ENCODE measurements around the gene CYP4A22. TPM values are rescaled to one million over a fixed set of nuclear protein-coding genes. Genes with fewer than 3 reads are reported as not detected.
A peak's percentile ranks its signal among the peaks of the same experiment; 100 is the strongest.

Gene CYP4A22
- polyA plus RNA-seq, 2 of the 4 experiments (the other 2 are of a cell fraction), result not detected

DNA sequence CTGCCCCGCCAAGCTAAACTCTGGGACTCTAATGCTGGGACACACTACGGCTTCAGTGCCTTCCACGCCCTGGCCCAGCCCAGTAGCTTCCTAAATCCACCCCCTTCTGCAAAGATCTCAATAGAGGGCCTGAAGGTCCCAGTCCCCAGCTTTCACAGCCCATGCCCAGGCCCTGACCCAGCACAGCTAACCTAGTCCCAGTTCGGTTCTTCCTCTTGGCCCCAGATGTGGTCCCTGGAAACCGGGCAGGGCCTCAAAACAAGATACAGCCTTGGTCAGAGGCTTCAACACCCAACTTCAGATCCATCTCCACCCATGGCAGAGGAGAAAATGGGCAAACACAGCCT lies 53.2 kb downstream of the CYP4A22 start:
- no peak overlapping the region for H3K4me3 ChIP-seq
- peaks cover 39% of the 10 kb centered on the region for H3K4me1 ChIP-seq
- ChIA-PET POLR2A (interaction anchor here (0.7 kb wide), 1 partner anchor 11 kb away, joined by 4 read pairs; no protein-coding TSS in a partner anchor), CTCF (interaction anchor here (1.1 to 10.5 kb wide), 4 partner anchors 13 to 536 kb away, joined by 3 to 142 read pairs (median 39); no protein-coding TSS in a partner anchor)
- no peak for TF ChIP-seq KDM1A (IDR thresholded peaks at IDR 0.05; ENCODE audit: low read depth)
- no peaks in the 10 kb centered on the region for H3K9me3 ChIP-seq
- peak overlapping the region; percentile 85 to 92 for H3K27ac ChIP-seq
- FAIRE-seq (no peak), DNase-seq (ENCODE audit: low read depth in 1 of 2, low spot score in 1 of 2) (no peak), ATAC-seq (peak in 1 of 2 experiments; percentile 2; a peak in 1 of 6 replicates)
- peak overlapping the region; percentile 90 for H3K4me2 ChIP-seq
- 36% methylated on average over 4 of the region's 5 CpGs for WGBS (ENCODE audit: missing lambda C conversion rate)

DNA sequence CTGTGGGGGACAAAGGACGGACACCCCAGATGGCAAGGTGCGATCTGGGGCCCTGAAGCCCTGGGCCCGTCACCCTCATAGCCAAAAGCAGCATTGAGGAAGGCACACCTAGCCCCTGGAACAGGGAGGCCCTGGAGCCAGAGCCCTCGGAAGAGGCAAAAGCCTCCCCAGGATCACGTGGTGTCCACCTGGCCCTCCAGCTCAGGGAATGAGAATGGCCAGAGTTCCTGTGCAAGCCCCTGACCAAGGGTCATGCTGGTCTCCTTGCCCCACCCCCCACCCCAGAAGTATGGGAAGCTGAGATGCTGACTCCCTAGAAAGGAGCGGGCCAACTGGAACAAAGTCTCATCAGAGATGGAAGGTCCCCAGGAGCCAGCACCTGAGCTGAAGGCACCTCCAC lies 53.6 kb downstream of the CYP4A22 start:
- ATAC-seq (no peak), DNase-seq (ENCODE audit: low read depth in 1 of 2, low spot score in 1 of 2) (no peak), FAIRE-seq (no peak)
- Histone ChIP-seq H3K9me3 (no peaks in the 10 kb centered on the region), H3K4me1 (peaks cover 39% of the 10 kb centered on the region), H3K4me2 (peak overlapping the region; percentile 90), H3K4me3 (no peak overlapping the region), H3K27ac (peak overlapping the region; percentile 85 to 92)
- CTCF ChIA-PET, result interaction anchor here (1.1 to 10.5 kb wide), 4 partner anchors 14 to 535 kb away, joined by 3 to 142 read pairs (median 39); no protein-coding TSS in a partner anchor
- TF ChIP-seq, protein P1, sequence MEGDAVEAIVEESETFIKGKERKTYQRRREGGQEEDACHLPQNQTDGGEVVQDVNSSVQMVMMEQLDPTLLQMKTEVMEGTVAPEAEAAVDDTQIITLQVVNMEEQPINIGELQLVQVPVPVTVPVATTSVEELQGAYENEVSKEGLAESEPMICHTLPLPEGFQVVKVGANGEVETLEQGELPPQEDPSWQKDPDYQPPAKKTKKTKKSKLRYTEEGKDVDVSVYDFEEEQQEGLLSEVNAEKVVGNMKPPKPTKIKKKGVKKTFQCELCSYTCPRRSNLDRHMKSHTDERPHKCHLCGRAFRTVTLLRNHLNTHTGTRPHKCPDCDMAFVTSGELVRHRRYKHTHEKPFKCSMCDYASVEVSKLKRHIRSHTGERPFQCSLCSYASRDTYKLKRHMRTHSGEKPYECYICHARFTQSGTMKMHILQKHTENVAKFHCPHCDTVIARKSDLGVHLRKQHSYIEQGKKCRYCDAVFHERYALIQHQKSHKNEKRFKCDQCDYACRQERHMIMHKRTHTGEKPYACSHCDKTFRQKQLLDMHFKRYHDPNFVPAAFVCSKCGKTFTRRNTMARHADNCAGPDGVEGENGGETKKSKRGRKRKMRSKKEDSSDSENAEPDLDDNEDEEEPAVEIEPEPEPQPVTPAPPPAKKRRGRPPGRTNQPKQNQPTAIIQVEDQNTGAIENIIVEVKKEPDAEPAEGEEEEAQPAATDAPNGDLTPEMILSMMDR (IDR thresholded peaks at IDR 0.05), result no peak
- TF ChIP-seq MAFK (IDR thresholded peaks at IDR 0.05; ENCODE audit: partially characterized antibody), result no peak
- no peak for TF ChIP-seq CHD2 (IDR thresholded peaks at IDR 0.05; ENCODE audit: low read length, partially characterized antibody)
- TF ChIP-seq, protein P2, sequence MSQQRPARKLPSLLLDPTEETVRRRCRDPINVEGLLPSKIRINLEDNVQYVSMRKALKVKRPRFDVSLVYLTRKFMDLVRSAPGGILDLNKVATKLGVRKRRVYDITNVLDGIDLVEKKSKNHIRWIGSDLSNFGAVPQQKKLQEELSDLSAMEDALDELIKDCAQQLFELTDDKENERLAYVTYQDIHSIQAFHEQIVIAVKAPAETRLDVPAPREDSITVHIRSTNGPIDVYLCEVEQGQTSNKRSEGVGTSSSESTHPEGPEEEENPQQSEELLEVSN (IDR thresholded peaks at IDR 0.05; ENCODE audit: borderline replicate concordance, low read depth), result no peak
- no peak for TF ChIP-seq HOXB13 (CRISPR knock-in tag; IDR thresholded peaks at IDR 0.05; ENCODE audit: low read depth)
- TF ChIP-seq NR3C1 (IDR thresholded peaks at IDR 0.05), result no peak
- TF ChIP-seq ZC3H11A (IDR thresholded peaks at IDR 0.05), result no peak
- TF ChIP-seq HEYL (CRISPR knock-in tag; IDR thresholded peaks at IDR 0.05), result no peak
- no peak for TF ChIP-seq FOSL2 (IDR thresholded peaks at IDR 0.05)
- TF ChIP-seq FOSL2 (CRISPR knock-in tag; IDR thresholded peaks at IDR 0.05), result no peak
- TF ChIP-seq MAZ (IDR thresholded peaks at IDR 0.05; ENCODE audit: borderline replicate concordance, low read depth, low read length), result no peak
- no peak for TF ChIP-seq ESRRA (IDR thresholded peaks at IDR 0.05; ENCODE audit: borderline replicate concordance, low read length)
- TF ChIP-seq, protein P3, sequence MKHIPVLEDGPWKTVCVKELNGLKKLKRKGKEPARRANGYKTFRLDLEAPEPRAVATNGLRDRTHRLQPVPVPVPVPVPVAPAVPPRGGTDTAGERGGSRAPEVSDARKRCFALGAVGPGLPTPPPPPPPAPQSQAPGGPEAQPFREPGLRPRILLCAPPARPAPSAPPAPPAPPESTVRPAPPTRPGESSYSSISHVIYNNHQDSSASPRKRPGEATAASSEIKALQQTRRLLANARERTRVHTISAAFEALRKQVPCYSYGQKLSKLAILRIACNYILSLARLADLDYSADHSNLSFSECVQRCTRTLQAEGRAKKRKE (CRISPR knock-in tag; IDR thresholded peaks at IDR 0.05; ENCODE audit: low read depth), result no peak
- no peak for TF ChIP-seq ZFP36 (IDR thresholded peaks at IDR 0.05; ENCODE audit: borderline replicate concordance, partially characterized antibody)
- TF ChIP-seq HOXB5 (CRISPR knock-in tag; IDR thresholded peaks at IDR 0.05), result no peak
- TF ChIP-seq RNF2 (IDR thresholded peaks at IDR 0.05; ENCODE audit: borderline replicate concordance, low read depth), result no peak
- TF ChIP-seq CBX2 (IDR thresholded peaks at IDR 0.05; ENCODE audit: borderline replicate concordance, low read depth), result no peak
- no peak for TF ChIP-seq RAD21 (conservative IDR thresholded peaks at IDR 0.05 in 1 of 2, IDR thresholded peaks at IDR 0.05 in 1 of 2)
- 95% methylated on average over 5 of the region's 6 CpGs for WGBS (ENCODE audit: missing lambda C conversion rate)
- POLR2A ChIA-PET, result no interaction called here

DNA sequence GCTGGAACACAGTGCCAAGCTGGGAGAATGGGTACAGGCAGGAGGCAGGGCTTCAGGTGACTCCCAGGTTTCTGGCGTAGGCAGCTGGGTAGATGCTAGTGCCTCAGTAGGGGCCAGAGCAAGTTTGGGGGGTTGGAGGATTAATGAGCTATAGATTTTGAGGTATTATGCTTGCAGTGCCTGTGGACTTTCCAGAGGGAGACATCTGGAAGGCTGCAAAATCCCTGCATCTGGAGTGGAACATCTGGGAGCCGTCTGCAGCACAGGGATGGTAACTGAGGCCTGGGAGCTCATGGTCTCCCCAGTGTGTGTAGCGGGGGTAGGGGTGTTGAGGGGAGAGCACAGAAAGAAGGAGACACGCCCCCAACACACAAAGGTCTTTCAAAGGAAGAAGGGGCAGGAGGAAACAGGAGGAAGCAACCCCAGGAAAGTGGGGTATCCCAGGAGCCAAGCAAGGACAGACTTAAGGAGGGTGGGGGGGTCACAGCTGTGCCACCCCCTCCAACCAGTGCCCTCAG lies 54.8 kb downstream of the CYP4A22 start:
- peak overlapping the region; percentile 85 to 92 for H3K27ac ChIP-seq
- no peak for ATAC-seq
- CTCF ChIA-PET, result interaction anchor here (0.8 to 10.5 kb wide), 14 partner anchors 8 to 519 kb away, joined by 3 to 142 read pairs (median 6); no protein-coding TSS in a partner anchor
- peak overlapping the region; percentile 25; the same call in 1 of the 3 replicates for H3K4me3 ChIP-seq
- no peaks in the 10 kb centered on the region for H3K9me3 ChIP-seq
- H3K4me1 ChIP-seq, result peaks cover 39% of the 10 kb centered on the region
- no peak for FAIRE-seq
- WGBS (ENCODE audit: missing lambda C conversion rate), result 55% methylated on average over 2 of the region's 4 CpGs
- DNase-seq (ENCODE audit: low read depth in 1 of 2, low spot score in 1 of 2), result no peak
- POLR2A ChIA-PET, result no interaction called here
- TF ChIP-seq JUNB (IDR thresholded peaks at IDR 0.05) (no peak), HOXB5 (CRISPR knock-in tag; IDR thresholded peaks at IDR 0.05) (no peak), ZC3H11A (IDR thresholded peaks at IDR 0.05) (no peak)
- TF ChIP-seq, protein P4, sequence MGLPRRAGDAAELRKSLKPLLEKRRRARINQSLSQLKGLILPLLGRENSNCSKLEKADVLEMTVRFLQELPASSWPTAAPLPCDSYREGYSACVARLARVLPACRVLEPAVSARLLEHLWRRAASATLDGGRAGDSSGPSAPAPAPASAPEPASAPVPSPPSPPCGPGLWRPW (IDR thresholded peaks at IDR 0.05), result no peak
- H3K4me2 ChIP-seq, result peak overlapping the region; percentile 90

Data from A549 (cell line).